Right ventricle myocardium superior (tissue), 1 donor: Measurements from ENCODE around the gene AOPEP. TPM values are rescaled to one million over a fixed set of nuclear protein-coding genes. Genes with fewer than 3 reads are reported as not detected.

Experiments used
- ATAC-seq: fragments of 200-7000 bp; cut with Tn5 transposase; one replicate; pipeline ENCODE4 v1.9.1; 2020; ENCODE audit warnings: mild to moderate bottlenecking; ENCODE audit not compliant: poor library complexity
- DNase-seq: peaks from one replicate; pipeline ENCODE4 v3.0.0-alpha.2; 2020
- intact Hi-C: fragments of 100-400 bp; cut with DNase I; formaldehyde crosslinking; loops from one replicate; pipeline ENCODE4 v1.11.2; 2022
- total RNA-seq: library from RNA; stranded (reverse); fragmentation: NEBNext Ultra II Directional; extraction: Animal tissue kit (Norgen Biotek cat#: 25700); gene quantifications from one replicate; pipeline ENCODE4 v1.2.1, GENCODE V29; 2021
- donor health status: DM: no; HTN: yes; CAD: no; lungs with severe emphysema.

Gene AOPEP
- total RNA-seq, 1 donor from 2014 or later = 158 TPM

- ATAC-seq (no peak), DNase-seq (no peak)
- intact Hi-C loops = no loop called here
These were observed 162.3 kb downstream of the AOPEP start for GRCh38 chr9:94888775-94889174.

GRCh38 chr9:94889628-94890027 lies 163.1 kb downstream of the AOPEP start:
- intact Hi-C loops = no loop called here
- DNase-seq = no peak
- no peak for ATAC-seq

GRCh38 chr9:94891183-94891582 lies 164.7 kb downstream of the AOPEP start:
- intact Hi-C loops = no loop called here

GRCh38 chr9:94892675-94893074 lies 166.2 kb downstream of the AOPEP start:
- ATAC-seq (no peak), DNase-seq (no peak)
- intact Hi-C loops = no loop called here

More at GRCh38 chr9:94891183-94891582, 164.7 kb downstream of the AOPEP start:
- ATAC-seq (no peak), DNase-seq (no peak)

GRCh38 chr9:94894094-94894699 lies 167.7 kb downstream of the AOPEP start:
- no peak for DNase-seq
- intact Hi-C loops = no loop called here
- ATAC-seq = no peak

GRCh38 chr9:94895668-94896067 lies 169.2 kb downstream of the AOPEP start:
- DNase-seq = no peak
- no peak for ATAC-seq
- intact Hi-C loops = no loop called here

- no peak for DNase-seq
- intact Hi-C loops = no loop called here
- ATAC-seq = no peak
These were observed 170.0 kb downstream of the AOPEP start for GRCh38 chr9:94896512-94896911.

GRCh38 chr9:94899464-94900221 lies 173.1 kb downstream of the AOPEP start:
- ATAC-seq (no peak), DNase-seq (no peak)
- intact Hi-C loops = no loop called here

- peak; percentile 82 for ATAC-seq
- intact Hi-C loops = no loop called here
- no peak for DNase-seq
These were observed 173.9 kb downstream of the AOPEP start for GRCh38 chr9:94900222-94901018.

- intact Hi-C loops = no loop called here
- DNase-seq (no peak), ATAC-seq (no peak)
These were observed 174.5 kb downstream of the AOPEP start for GRCh38 chr9:94901019-94901363.

GRCh38 chr9:94903961-94904421 lies 177.5 kb downstream of the AOPEP start:
- DNase-seq = no peak
- no peak for ATAC-seq
- intact Hi-C loops = no loop called here

- ATAC-seq (no peak), DNase-seq (no peak)
- intact Hi-C loops = no loop called here
These were observed 178.3 kb downstream of the AOPEP start for GRCh38 chr9:94904806-94905205.

GRCh38 chr9:94905606-94906005 lies 179.1 kb downstream of the AOPEP start:
- ATAC-seq (no peak), DNase-seq (no peak)
- intact Hi-C loops = no loop called here

GRCh38 chr9:94906181-94906580 lies 179.7 kb downstream of the AOPEP start:
- intact Hi-C loops = no loop called here
- ATAC-seq (no peak), DNase-seq (no peak)

GRCh38 chr9:94906713-94907112 lies 180.2 kb downstream of the AOPEP start:
- DNase-seq (no peak), ATAC-seq (no peak)
- intact Hi-C loops = no loop called here

- intact Hi-C loops = no loop called here
- ATAC-seq = no peak
- no peak for DNase-seq
These were observed 180.9 kb downstream of the AOPEP start for GRCh38 chr9:94907264-94907936.

GRCh38 chr9:94908011-94908563 lies 181.6 kb downstream of the AOPEP start:
- ATAC-seq = peak; percentile 20
- no peak for DNase-seq
- intact Hi-C loops = no loop called here

- DNase-seq = no peak
- ATAC-seq = peak; percentile 50
- intact Hi-C loops = no loop called here
These were observed 182.2 kb downstream of the AOPEP start for GRCh38 chr9:94908583-94909249.
